WTC11 (cell line): ENCODE data around the gene SCD. TPM values are rescaled to one million over a fixed set of nuclear protein-coding genes. Genes with fewer than 3 reads are reported as not detected.

ENCODE experiments used
- ATAC-seq: fragments of 200-7000 bp; cut with Tn5 transposase; 2 replicates; pipeline ENCODE4 v1.10.0; 2021; ENCODE audit warnings: mild to moderate bottlenecking, moderate library complexity
- CTCF ChIA-PET: fragments of 300-600 bp; sonication (Branson Sonifier 250); formaldehyde crosslinking; loops from one replicate; lab custom pipeline; 2021; ENCODE audit warnings: antibody characterized with exemption; lab: Charles Lee
- POLR2A ChIA-PET: fragments of 350-600 bp; sonication (Branson Sonifier 250); formaldehyde crosslinking; loops from one replicate; lab custom pipeline; 2021; ENCODE audit warnings: antibody characterized with exemption; lab: Charles Lee
- DNase-seq: peaks from one replicate; pipeline ENCODE4 v3.0.0; 2021; ENCODE audit warnings: low spot score
- H3K27ac Mint-ChIP-seq: 2 replicates; pipeline ENCODE4 v1.8.0; 2021; ENCODE audit warnings: mixed read lengths
- H3K27me3 Mint-ChIP-seq: 2 replicates; pipeline ENCODE4 v1.8.0; 2021; ENCODE audit warnings: low read depth, mild to moderate bottlenecking, moderate library complexity, mixed read lengths
- H3K36me3 Mint-ChIP-seq: 2 replicates; pipeline ENCODE4 v1.8.0; 2021; ENCODE audit warnings: mixed read lengths
- H3K4me1 Mint-ChIP-seq: 2 replicates; pipeline ENCODE4 v1.8.0; 2022; ENCODE audit warnings: mixed read lengths
- H3K4me3 Mint-ChIP-seq: 2 replicates; pipeline ENCODE4 v1.8.0; 2021; ENCODE audit warnings: mild to moderate bottlenecking, moderate library complexity, mixed read lengths
- H3K9me3 Mint-ChIP-seq: 2 replicates; pipeline ENCODE4 v1.8.0; 2021; ENCODE audit warnings: mixed read lengths
- CREB1 ChIP-seq: sonication (generic); formaldehyde crosslinking; IDR thresholded peaks from 2 replicates; pipeline ENCODE4 v1.8.0; 2023; ENCODE audit warnings: mild to moderate bottlenecking, missing genetic modification reagents
- CREM ChIP-seq: sonication (generic); formaldehyde crosslinking; IDR thresholded peaks from 2 replicates; pipeline ENCODE4 v1.8.1; 2022; ENCODE audit warnings: mild to moderate bottlenecking, missing genetic modification reagents, moderate library complexity
- FOXP1 ChIP-seq: sonication (generic); formaldehyde crosslinking; IDR thresholded peaks from 2 replicates; pipeline ENCODE4 v1.8.0; 2022; ENCODE audit warnings: missing genetic modification reagents, mild to moderate bottlenecking, moderate library complexity, borderline replicate concordance
- OVOL2 ChIP-seq: fragments of 250-450 bp; sonication (Bioruptor Pico); IDR thresholded peaks from 2 replicates; pipeline ENCODE4 v1.9.0; 2021; ENCODE audit warnings: mild to moderate bottlenecking, borderline replicate concordance
- PRRX2 ChIP-seq: fragments of 250-450 bp; sonication (Bioruptor Pico); IDR thresholded peaks from 2 replicates; pipeline ENCODE4 v1.8.0; 2021; ENCODE audit warnings: mild to moderate bottlenecking
- TEAD1 ChIP-seq: sonication (generic); formaldehyde crosslinking; IDR thresholded peaks from 2 replicates; pipeline ENCODE4 v1.8.0; 2022; ENCODE audit warnings: mild to moderate bottlenecking, missing genetic modification reagents
- ZNF121 ChIP-seq: sonication (generic); formaldehyde crosslinking; IDR thresholded peaks from 2 replicates; pipeline ENCODE4 v1.8.0; 2023; ENCODE audit warnings: missing genetic modification reagents
- ZNF532 ChIP-seq: fragments of 250-450 bp; sonication (Bioruptor Pico); IDR thresholded peaks from 2 replicates; pipeline ENCODE4 v1.9.0; 2021; ENCODE audit warnings: mild to moderate bottlenecking, borderline replicate concordance
- total RNA-seq: library from RNA; stranded (reverse); gene quantifications from 3 replicates; pipeline ENCODE4 v1.2.3, GENCODE V29; 2021
- TF ChIP-seq, protein P1 (sequence below): fragments of 250-450 bp; sonication (Bioruptor Pico); IDR thresholded peaks from 2 replicates; pipeline ENCODE4 v1.8.0; 2021; ENCODE audit warnings: mild to moderate bottlenecking

The SCD gene
- total RNA-seq, 1 experiment from 2014 or later = 556 TPM

DNA sequence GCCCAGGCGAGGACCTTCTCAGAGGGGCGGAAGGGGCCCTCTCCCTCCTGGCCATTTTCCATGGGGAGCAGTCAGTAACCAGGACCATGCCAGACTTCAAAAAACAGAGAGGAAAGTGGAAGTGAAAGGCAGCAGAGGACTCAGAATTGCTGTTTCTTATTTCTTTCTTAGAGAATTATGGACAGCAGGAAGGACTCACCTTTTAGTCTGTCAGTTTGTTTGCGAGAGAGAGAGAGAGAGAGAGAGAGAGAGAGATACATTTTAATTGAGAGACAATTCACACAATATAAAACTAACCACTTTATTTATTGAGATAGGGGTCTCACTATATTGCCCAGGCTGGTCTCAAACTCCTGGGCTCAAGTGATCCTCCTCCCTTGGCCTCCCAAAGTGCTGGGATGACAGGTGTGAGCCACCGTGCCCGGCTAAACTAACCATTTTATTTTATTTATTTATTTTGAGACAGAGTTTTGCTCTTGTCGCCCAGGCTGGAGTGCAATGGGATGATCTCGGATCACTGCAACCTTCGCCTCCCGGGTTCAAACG lies 24.5 kb downstream of the SCD start:
- peak; percentile 89; the same call in 1 of the 2 replicates for TF ChIP-seq ZNF121 (CRISPR knock-in tag)
- TF ChIP-seq CREB1 (CRISPR knock-in tag) = no peak
- H3K27ac Mint-ChIP-seq = peak overlapping the region; percentile 92
- no peaks in the 10 kb centered on the region for H3K27me3 Mint-ChIP-seq
- H3K36me3 Mint-ChIP-seq = no peaks in the 10 kb centered on the region
- CTCF ChIA-PET = interaction anchor here (0.9 to 1.5 kb wide), 6 partner anchors 25 to 164 kb away, joined by 4 to 10 read pairs (median 4); partner anchors contain the start of genes HIF1AN and SCD
- H3K4me3 Mint-ChIP-seq = peak overlapping the region; percentile 26
- ATAC-seq (no peak), DNase-seq (no peak)
- POLR2A ChIA-PET = interaction anchor here (0.6 to 1.9 kb wide), 2 partner anchors 25 to 626 kb away, joined by 3 to 17 read pairs; partner anchors contain the start of gene SCD
- H3K4me1 Mint-ChIP-seq = peaks cover 17% of the 10 kb centered on the region
- H3K9me3 Mint-ChIP-seq = no peaks in the 10 kb centered on the region

DNA sequence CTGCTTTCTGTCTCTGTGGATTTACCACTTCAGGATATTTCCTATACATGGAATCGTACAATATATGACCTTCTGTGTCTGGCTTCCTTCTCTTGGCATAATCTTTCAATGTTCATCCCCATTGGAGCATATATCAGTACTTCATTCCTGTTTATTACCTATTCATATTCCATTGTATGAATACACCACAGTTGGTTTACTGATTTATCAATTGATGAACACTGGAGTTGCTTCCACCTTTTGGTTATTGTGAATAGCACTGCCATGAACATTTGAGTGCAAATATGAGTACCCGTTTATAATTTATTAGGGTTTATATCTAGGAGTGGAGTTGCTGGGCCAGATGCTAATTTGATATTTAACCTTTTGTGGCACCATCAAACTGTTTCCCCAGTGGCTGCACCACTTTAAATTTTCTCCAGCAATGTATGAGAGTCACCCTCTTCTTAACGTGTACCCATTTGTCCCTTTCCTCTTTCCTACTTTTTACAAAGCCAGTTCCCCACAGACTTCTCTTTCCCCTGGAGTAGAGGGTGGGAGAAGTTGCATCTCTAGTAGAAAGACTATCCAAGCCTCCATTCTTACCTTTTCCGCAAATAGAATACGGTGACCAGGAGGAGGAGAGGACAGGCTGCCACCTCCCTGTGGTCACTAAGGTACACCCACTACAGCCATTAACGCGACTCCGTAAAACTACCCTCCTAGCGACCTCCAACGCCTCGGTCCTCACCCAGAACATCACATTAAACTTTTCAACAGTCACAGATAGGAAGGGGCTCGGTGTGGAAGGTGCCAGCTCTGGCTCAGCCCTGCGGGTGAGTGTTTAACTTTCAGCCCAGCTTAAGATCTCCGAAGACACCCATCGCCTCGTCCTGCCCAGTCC lies 25.6 kb downstream of the SCD start:
- POLR2A ChIA-PET = interaction anchor here (0.5 to 3.0 kb wide), 15 partner anchors 9 to 472 kb away, joined by 3 to 104 read pairs (median 5); partner anchors contain the start of genes BLOC1S2, HIF1AN and SCD
- peak; percentile 2 for ATAC-seq
- H3K27me3 Mint-ChIP-seq = no peaks in the 10 kb centered on the region

More for the DNA sequence above, 25.6 kb downstream of the SCD start:
- Mint-ChIP-seq H3K36me3 (no peaks in the 10 kb centered on the region), H3K4me1 (peaks cover 21% of the 10 kb centered on the region), H3K4me3 (no peak overlapping the region), H3K27ac (no peak overlapping the region), H3K9me3 (no peaks in the 10 kb centered on the region)
- no peak for TF ChIP-seq CREM (CRISPR knock-in tag)
- 0 out of 2 replicates have a peak, but pooled peaks have one; percentile 7 for TF ChIP-seq TEAD1 (CRISPR knock-in tag)
- no peak for TF ChIP-seq FOXP1 (CRISPR knock-in tag)
- TF ChIP-seq PRRX2 (CRISPR knock-in tag) = 0 out of 2 replicates have a peak, but pooled peaks have one; percentile 41
- TF ChIP-seq OVOL2 = no peak
- TF ChIP-seq ZNF532 (CRISPR knock-in tag) = 0 out of 2 replicates have a peak, but pooled peaks have one; percentile 73
- TF ChIP-seq, protein P1, sequence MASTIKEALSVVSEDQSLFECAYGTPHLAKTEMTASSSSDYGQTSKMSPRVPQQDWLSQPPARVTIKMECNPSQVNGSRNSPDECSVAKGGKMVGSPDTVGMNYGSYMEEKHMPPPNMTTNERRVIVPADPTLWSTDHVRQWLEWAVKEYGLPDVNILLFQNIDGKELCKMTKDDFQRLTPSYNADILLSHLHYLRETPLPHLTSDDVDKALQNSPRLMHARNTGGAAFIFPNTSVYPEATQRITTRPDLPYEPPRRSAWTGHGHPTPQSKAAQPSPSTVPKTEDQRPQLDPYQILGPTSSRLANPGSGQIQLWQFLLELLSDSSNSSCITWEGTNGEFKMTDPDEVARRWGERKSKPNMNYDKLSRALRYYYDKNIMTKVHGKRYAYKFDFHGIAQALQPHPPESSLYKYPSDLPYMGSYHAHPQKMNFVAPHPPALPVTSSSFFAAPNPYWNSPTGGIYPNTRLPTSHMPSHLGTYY (CRISPR knock-in tag) = 0 out of 2 replicates have a peak, but pooled peaks have one; percentile 41
- no peak for DNase-seq
- CTCF ChIA-PET = interaction anchor here (0.5 to 2.0 kb wide), 10 partner anchors 8 to 926 kb away, joined by 3 to 21 read pairs (median 4); partner anchors contain the start of gene SCD
